Middle frontal gyrus (tissue), 1 donor: ENCODE results near the gene MEGF6.

Source experiments
- DNase-seq: peaks from one replicate; pipeline ENCODE4 v3.0.0-alpha.2; 2015; ENCODE audit warnings: low spot score; ENCODE audit errors: extremely low spot score

MEGF6 gene

DNA sequence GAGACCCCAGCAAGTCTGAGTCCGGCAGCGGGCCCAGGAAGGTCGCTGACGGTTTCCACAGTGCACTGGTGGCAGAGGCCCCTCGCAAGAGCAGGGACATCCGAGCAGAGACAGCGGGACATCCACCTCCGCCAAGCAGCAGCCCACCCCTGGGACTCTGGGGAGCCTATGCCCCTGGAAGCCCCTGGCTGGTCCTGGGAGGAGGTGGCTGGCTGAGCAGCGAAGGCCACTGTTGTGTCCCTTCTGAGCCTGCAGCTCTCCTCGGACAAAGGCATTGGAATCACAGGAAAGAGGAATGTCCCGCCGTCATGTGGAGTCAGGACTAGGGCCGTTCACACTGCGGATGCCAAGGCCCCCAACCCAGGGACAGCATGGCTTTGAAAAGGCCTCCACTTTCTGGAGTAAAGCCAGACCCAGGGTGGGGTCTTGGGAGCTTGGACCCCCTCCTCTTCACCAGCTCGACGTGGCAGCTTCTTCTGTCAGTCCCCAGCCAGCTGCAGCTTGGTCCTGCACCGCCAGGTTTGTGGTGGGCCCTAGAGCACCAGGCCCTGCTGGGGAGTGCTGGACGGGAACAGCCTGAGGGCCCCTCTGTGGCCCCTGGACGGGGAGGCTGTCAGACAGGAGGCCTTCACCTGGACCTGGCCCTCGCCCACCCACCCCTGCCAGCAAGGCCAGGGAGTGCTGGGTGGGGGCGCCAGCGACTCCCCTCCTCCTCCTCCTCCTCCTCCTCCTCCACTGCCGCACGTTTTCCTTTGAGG, 1.4 kb downstream of the MEGF6 start:
- no peak for DNase-seq

DNA sequence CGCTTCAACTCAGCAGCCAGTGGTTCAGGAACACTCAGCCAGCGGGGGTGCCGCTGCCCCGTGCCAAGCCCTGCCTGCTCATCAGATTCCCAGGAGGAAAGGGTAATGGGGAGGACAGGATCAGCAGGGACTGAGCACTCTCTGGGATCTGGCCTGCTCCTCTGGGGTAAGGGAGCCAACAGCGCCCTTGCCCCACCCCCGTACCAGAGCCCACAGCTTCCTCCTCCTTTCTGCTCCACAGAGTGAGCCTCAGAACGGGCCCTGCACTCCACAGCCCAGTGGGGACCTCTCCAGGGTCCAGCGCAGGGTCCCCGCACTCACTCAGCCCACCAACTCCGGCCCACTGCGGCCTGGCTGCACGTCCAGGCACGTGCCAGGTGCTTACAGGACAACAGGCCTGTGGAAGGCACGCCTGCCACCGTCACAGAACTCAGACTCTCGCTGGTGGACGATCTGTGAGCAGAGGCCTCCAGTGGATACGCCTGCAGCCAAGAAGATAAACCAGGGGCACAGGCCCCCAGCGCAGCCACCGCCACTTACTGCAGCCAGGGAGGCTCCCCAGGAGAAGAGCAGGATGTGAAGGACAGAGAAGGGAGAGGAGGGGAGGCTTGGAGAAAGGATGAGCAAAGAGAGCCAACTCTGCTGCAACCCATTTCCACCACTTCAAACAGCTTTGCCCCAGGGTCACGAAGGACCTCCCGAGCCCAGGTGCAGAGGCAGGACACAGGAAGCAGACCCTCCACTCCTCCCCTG, 2.1 kb downstream of the MEGF6 start:
- DNase-seq = no peak

DNA sequence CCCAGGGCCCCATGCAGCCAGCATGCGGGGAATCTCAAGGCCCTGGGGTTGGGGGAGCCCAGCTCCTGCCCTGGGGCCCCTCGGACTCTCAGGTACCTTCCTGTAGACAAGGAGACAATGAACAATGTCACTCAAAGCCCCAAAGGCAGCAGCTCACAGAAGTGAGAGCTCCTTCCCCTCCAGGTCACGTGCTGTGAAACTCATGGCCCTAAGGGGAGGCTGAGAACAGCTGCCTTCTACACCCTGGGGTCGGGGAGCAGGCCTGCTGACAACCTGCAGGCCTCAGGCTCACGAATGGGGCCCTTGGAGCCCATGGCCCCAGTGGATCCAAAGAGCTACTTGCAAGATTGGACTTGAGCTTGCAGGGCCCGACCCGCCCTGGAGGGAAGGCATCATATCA, 3.2 kb downstream of the MEGF6 start:
- no peak for DNase-seq

- DNase-seq = no peak
Observed at GRCh38 chr1:3607703-3608065, 3.6 kb downstream of the MEGF6 start.

GRCh38 chr1:3606779-3607702, 4.3 kb downstream of the MEGF6 start:
- DNase-seq = no peak

DNA sequence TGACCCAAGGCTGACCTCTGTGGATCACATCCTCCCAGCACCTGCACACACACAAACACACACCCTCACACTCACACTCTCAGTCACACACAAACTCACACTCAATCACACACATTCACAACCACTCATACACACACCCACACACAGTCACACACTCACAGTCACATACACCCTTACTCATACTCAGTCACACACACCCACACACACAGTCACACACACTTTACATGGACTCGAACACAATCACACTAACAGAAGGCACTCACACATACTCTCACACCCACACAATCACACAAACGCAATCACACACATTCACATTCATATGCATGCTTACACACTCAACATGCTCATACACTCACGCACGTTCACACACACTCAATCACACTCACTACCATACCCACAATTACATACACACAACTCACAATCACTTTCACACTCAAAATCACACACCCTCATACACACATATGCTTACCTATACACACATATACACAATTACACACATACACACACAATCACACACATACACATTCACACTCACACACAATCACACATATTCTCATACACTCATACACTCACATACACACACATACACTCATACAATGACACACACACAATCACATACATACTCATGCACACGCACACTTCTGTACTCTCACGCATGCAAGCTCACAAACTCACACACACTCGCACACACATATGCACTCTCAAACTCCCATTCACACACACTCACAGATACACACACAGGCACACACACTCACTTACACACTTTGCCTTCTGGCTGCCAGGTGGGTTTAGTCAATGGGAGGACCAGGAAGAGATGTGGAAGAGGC, 6.1 kb downstream of the MEGF6 start:
- no peak for DNase-seq

GRCh38 chr1:3604468-3604974, 6.8 kb downstream of the MEGF6 start:
- no peak for DNase-seq

GRCh38 chr1:3603571-3604467, 7.5 kb downstream of the MEGF6 start:
- no peak for DNase-seq

DNA sequence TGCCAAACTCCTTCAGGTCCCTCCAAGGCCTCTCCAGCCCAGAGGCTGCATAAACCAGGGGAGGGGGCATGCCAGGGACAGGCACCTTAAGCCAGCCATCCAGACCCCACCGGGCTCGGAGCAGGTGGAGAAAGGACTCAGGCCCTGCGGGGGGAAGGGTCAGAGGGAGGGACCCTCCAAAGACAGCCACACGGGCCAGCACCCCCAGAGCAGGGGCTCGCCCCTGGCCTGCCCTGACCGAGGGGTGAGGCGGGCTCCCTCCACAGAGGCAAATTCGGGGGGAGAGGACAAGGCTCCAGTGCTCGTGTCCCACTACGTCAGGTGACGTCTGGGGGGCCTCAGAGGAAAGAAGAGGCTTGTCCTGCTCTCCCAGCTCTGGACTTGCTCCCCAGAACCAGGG, 8.2 kb downstream of the MEGF6 start:
- DNase-seq = no peak

- DNase-seq = no peak
Observed at GRCh38 chr1:3602375-3602774, 8.9 kb downstream of the MEGF6 start.

GRCh38 chr1:3601743-3602142, 9.6 kb downstream of the MEGF6 start:
- DNase-seq = no peak

GRCh38 chr1:3600354-3600753, 11.0 kb downstream of the MEGF6 start:
- no peak for DNase-seq

DNA sequence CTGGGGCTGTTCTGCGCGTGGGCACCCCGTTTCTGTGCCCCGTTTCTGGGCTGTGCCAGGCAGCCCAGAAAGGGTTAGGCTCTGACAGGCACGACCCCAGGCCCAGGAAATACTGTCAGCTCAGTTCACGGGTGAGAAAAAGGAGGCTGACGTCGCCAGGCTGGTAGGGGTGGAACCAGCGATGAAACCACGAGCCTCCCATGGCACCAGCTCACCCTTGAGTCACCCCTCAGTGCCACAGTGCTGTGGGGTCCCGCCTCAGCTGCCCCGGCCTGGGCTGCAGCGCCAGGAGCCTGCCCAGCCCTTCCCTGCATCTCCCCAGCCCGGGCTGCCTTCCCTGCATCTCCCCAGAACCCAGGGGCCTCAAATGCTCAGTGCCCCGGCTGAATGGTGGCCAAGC, 11.5 kb downstream of the MEGF6 start:
- no peak for DNase-seq

GRCh38 chr1:3599286-3599811, 12.0 kb downstream of the MEGF6 start:
- no peak for DNase-seq

GRCh38 chr1:3598522-3599285, 12.6 kb downstream of the MEGF6 start:
- DNase-seq = no peak

GRCh38 chr1:3598051-3598491, 13.2 kb downstream of the MEGF6 start:
- no peak for DNase-seq

GRCh38 chr1:3597599-3597964, 13.7 kb downstream of the MEGF6 start:
- no peak for DNase-seq

DNA sequence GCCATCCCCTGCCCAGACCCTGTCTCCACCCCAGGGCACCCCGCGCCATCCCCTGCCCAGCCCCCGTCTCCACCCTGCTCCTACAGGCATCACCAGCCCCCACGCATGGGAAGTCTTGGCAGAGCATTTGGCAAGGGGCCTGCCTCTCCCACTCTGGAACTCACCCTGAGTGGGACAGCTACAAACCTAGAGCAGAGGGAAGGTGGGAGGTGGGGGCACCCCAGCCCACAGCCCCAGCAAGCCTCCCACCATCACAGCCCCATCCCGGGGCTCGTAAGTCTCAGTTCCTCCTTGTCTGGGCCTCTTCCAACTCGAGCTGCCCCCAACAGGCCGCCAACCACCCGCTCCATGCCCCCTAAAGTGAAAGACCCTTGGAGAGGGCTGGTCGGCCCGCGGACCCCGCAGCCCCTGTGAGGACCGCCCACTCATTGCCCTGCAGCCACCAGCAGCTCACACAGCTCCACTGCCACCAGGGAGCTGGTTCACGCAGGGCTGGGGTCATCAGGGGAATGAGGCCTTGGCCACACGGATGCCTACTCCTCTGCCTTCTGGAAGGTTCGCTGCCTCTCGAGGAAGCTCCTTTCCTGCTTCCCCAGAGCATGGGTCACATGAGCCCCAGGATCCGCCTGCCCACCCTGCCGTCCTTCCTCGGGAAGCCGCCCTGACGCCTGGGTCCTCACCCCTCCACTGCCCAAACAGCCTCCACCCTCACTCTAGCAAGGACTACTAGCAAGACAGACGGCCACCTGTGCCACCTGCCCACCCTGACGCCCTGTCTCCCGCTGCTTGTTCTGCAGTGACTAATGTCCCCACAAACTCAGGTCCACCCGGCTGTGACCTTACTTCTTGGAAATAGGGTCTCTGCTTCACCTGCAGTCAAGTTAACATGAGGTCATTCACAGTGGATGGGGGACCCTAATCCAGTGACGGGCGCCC, 14.4 kb downstream of the MEGF6 start:
- no peak for DNase-seq
